GM12878 (cell line): ENCODE measurements around the gene HAND2.

ENCODE experiments used
- CTCF ChIP-seq, 3 experiments: IDR thresholded peaks in 2 of 3; conservative IDR thresholded peaks in 1 of 3; 2 replicates each; pipeline ENCODE4 v1.5.1; 2011; ENCODE audit warnings: low read depth in 3 of 3, low read length in 3 of 3, mild to moderate bottlenecking in 3 of 3, control low read depth in 2 of 3, moderate library complexity in 2 of 3, inconsistent platforms in 1 of 3, mixed read lengths in 1 of 3; ENCODE audit not compliant: control insufficient read depth in 2 of 3, insufficient read depth in 1 of 3; ENCODE audit errors: extremely low read depth in 1 of 3
- ESRRA ChIP-seq: IDR thresholded peaks from 2 replicates; pipeline ENCODE4 v1.6.1; 2012; ENCODE audit warnings: mild to moderate bottlenecking, low read length, improper control_type of control experiment
- GABPA ChIP-seq: IDR thresholded peaks from 2 replicates; pipeline ENCODE4 v1.6.1; 2014; ENCODE audit warnings: antibody characterized with exemption, low read depth, mild to moderate bottlenecking, inconsistent platforms
- HDAC2 ChIP-seq: fragments of 200-600 bp; sonication (generic); IDR thresholded peaks from 2 replicates; pipeline ENCODE4 v1.6.1; 2017
- HDAC6 ChIP-seq: fragments of 200-600 bp; sonication (generic); IDR thresholded peaks from one replicate; pipeline ENCODE4 v1.8.0; 2017; ENCODE audit warnings: antibody characterized with exemption; ENCODE audit not compliant: unreplicated experiment
- MXI1 ChIP-seq: fragments of 150-350 bp; IDR thresholded peaks from 2 replicates; pipeline ENCODE4 v1.6.1; 2011; ENCODE audit warnings: low read depth, mild to moderate bottlenecking, inconsistent platforms, low read length, improper control_type of control experiment
- PBX3 ChIP-seq: IDR thresholded peaks from 2 replicates; pipeline ENCODE4 v1.6.1; 2011; ENCODE audit warnings: mild to moderate bottlenecking, low read depth, low read length, moderate library complexity; ENCODE audit not compliant: insufficient replicate concordance
- PRDM15 ChIP-seq: fragments of 450-650 bp; formaldehyde crosslinking; IDR thresholded peaks from 2 replicates; pipeline ENCODE4 v1.4.0; 2020; ENCODE audit warnings: mild to moderate bottlenecking, moderate library complexity
- SUZ12 ChIP-seq: fragments of 200-600 bp; sonication (generic); IDR thresholded peaks from one replicate; pipeline ENCODE4 v1.6.1; 2018; ENCODE audit warnings: antibody characterized with exemption, mild to moderate bottlenecking; ENCODE audit not compliant: unreplicated experiment
- TCF7 ChIP-seq: IDR thresholded peaks from 2 replicates; pipeline ENCODE4 v1.6.1; 2014; ENCODE audit warnings: antibody characterized with exemption, borderline replicate concordance
- ZBTB40 ChIP-seq: fragments of 450-650 bp; IDR thresholded peaks from 2 replicates; pipeline ENCODE4 v1.6.1; 2016; ENCODE audit warnings: mild to moderate bottlenecking, moderate library complexity, borderline replicate concordance
- ZNF384 ChIP-seq: IDR thresholded peaks from 2 replicates; pipeline ENCODE4 v1.6.1; 2012; ENCODE audit warnings: low read depth, mild to moderate bottlenecking, low read length, improper control_type of control experiment, borderline replicate concordance

GRCh38 chr4:173573286-173573685 is 43.3 kb upstream of the HAND2 start:
- TF ChIP-seq CTCF (IDR thresholded peaks at IDR 0.05 in 2 of 3, conservative IDR thresholded peaks at IDR 0.05 in 1 of 3; ENCODE audit: control insufficient read depth in 2 of 3, extremely low read depth in 1 of 3, insufficient read depth in 1 of 3, low read depth in 3 of 3, low read length in 3 of 3) (no peak), PBX3 (no peak), ZNF384 (no peak), MXI1 (no peak), TCF7 (no peak), ESRRA (no peak), HDAC6 (no peak), PRDM15 (CRISPR knock-in tag) (no peak), ZBTB40 (no peak), SUZ12 (no peak), HDAC2 (no peak), GABPA (no peak)
